SK-N-DZ (cell line): ENCODE data around the gene NCAPG. TPM values are rescaled to one million over a fixed set of nuclear protein-coding genes. Genes with fewer than 3 reads are reported as not detected.

Experiments used
- DNase-seq: peaks from one replicate; pipeline ENCODE4 v3.0.0-alpha.2; 2015; ENCODE audit warnings: low spot score
- polyA plus RNA-seq, 2 experiments: library from polyadenylated mRNA; depleted of rRNA; stranded (reverse); fragments of >200 nt; gene quantifications; 2 replicates each; pipeline ENCODE4 v1.2.3, GENCODE V29; 2014

NCAPG gene, protein sequence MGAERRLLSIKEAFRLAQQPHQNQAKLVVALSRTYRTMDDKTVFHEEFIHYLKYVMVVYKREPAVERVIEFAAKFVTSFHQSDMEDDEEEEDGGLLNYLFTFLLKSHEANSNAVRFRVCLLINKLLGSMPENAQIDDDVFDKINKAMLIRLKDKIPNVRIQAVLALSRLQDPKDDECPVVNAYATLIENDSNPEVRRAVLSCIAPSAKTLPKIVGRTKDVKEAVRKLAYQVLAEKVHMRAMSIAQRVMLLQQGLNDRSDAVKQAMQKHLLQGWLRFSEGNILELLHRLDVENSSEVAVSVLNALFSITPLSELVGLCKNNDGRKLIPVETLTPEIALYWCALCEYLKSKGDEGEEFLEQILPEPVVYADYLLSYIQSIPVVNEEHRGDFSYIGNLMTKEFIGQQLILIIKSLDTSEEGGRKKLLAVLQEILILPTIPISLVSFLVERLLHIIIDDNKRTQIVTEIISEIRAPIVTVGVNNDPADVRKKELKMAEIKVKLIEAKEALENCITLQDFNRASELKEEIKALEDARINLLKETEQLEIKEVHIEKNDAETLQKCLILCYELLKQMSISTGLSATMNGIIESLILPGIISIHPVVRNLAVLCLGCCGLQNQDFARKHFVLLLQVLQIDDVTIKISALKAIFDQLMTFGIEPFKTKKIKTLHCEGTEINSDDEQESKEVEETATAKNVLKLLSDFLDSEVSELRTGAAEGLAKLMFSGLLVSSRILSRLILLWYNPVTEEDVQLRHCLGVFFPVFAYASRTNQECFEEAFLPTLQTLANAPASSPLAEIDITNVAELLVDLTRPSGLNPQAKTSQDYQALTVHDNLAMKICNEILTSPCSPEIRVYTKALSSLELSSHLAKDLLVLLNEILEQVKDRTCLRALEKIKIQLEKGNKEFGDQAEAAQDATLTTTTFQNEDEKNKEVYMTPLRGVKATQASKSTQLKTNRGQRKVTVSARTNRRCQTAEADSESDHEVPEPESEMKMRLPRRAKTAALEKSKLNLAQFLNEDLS
- polyA plus RNA-seq (2014; cell fraction: cytosol; rRNA removed): 72.8 and 73.0 TPM in 2 replicates
- polyA plus RNA-seq (2014; cell fraction: nucleus; rRNA removed): 68.5 and 82.1 TPM in 2 replicates

DNA sequence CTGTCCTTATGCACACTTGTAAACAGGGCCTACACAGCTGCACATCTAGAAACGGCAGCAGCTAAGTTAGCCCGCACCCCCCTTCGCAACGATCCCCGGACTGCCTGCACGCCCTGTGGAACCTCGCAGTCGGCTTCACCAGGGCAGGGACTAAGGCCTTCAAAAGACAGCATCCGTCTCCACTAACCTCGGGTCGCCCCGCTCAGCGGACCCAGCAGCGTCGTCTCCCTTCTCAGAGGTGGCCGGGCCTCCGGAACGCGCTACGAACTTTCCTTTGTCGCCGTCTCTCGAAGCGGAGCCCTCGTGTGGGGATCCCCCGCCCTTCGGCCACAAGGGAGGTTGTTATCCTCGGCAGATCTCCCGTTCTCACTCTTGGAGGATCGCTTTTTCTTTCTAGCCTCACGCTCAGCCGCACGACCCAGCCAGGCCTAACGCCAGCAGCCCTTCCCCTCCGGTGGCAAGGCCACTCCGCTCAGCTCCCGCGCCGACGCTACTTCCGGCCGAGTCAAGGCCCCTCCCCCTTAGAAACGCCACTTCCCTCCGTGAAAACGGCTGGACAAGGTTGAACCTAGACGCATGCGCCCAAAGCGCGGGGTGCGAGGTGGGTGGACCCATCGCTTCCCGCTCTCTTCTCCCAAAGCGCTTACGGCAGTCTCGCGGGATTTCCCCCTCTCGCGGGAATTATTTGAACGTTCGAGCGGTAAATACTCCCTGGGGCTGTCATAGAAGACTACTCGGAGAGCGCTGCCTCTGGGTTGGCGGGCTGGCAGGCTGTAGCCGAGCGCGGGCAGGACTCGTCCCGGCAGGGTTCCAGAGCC lies at the start of gene NCAPG, which contains the start of gene DCAF16:
Gene NCAPG (plus strand): TSS at position 720 of the 818 bp plus-strand sequence. CDS start 99 bp downstream, outside the sequence.
Gene DCAF16 (minus strand): TSS at position 498 of the 818 bp plus-strand sequence. CDS start 6,616 bp downstream, outside the sequence.
- DNase-seq: peak; percentile 99

DNA sequence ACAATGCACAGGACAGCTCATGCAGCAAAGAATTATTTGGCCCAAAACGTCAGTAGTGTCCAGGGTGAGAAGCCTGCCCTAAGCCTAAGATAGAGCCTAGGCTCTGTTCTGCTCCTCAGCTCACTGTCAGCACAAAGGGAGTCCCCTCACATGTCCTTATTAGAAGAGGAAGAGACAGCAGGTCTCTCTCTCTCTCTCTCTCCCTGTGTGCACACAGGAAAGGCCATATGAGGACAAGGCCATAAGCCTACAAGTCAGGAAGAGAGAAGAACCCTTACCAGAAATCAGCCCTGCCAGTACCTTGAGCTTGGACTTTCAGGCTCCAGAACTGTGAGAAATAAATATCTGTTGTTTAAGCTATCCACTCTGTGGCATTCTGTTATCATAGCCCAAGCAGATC lies 49.7 kb upstream of the NCAPG start:
- DNase-seq: no peak

DNA sequence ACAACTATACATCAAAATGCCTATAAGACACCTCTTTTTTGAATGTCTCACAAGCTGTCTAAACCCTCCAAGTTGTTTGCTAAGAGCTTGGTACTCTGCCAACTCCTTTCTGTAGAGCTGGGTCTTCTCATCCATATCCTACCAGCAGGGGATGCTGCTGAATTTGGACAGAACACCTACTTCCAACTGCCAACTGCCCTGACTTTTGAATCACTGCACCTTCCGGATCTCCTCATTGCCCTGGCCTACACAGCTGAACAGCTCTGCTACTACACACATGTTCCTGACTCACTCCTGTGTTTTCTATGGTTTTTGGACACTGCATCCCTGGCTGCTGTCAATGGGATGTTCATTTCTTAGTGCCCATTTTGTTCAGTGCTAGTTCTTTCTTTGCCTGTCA lies 48.1 kb upstream of the NCAPG start:
- no peak for DNase-seq

DNA sequence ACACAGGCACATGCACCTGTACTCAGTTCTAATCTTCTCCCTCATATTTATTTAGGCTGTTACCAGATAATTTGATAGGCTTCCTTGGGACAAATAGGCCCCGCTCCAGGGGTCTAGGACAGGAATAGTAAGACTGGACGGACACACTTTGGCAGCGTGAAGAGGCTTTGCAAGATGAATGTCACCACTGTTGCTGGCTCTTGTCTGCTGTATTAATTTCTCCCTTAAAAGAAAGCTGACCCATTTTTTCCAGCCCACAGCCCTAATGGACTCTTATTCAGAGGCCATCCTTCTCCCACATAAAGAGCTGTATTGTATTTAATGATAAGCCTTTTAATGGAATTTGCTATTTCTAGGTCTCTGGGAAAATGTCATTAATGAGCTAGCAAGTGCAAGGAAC lies 47.4 kb upstream of the NCAPG start:
- no peak for DNase-seq

DNA sequence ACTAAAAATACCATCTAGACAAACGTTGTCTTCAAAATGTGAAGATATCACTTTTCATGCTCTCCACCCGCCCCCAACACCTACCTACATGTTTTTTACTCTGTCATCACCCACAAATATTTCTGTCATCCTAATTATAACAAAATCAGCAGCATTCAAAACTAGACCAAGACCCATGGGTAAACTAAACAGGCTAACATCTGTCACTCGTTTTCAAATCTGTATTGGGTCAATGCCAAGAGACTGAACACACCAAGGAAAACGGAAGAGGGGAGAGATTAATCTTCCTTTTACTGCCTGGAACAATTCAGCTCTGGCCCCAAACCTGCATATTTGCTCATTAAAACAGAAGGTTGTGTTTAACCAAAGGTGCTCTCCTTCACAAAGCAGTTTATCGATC lies 46.8 kb upstream of the NCAPG start:
- DNase-seq: no peak

DNA sequence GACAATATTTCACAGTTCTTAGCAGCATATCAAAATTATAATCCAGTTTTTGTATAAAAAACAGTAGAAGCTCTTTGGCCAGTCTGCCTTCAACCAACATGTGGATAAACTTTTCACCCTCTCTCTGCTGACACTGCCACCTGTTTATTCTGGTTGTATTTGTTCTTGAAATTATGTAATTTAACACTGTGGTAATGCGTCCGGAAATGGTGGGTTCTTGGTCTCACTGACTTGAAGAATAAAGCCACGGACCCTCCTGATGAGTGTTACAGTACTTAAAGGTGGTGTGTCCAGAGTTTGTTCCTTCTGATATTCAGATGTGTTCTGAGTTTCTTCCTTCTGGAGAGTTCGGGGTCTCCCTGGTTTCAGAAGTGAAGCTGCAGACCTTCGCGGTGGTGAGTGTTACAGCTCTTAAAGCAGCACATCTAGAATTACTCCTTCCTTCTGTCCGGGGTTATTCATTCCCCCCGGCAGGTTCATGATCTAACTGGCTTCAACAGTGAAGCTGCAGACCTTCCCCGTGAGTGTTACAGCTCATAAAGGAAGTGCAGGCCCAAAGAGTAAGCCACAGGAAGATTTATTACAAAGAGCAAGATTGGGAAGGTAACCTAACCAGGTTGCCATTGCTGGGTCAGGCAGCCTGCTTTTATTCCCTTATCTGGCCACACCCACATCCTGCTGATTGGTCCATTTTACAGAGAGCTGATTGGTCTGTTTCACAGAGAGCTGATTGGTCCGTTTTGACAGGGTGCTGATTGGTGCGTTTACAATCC lies 45.1 kb upstream of the NCAPG start:
- DNase-seq: no peak

DNA sequence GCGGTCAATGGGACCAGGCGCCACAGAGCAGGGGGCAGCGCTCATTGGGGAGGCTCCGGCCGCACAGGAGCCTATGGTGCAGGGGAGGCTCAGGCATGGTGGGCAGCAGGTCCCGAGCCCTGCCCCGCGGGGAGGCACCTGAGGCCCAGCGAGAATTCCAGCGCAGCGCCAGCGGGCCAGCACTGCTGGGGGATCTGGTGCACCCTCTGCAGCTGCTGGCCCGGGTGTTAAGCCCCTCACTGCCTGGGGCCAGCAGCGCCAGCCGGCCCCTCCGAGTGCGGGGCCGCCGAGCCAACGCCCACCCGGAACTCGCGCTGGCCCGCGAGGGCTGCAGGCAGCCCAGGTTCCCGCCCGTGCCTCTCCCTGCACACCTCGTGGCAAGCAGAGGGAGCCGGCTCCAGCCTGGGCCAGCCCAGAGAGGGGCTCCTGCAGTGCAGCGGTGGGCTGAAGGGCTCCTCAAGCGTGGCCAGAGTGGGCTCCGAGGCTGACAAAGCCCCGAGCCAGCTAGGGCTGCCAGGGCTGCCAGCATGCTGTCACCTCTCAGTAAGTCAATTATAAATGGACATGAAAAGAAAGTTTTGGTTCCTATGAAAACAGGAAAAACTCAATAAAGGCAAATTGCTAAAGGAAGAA lies 43.8 kb upstream of the NCAPG start:
- no peak for DNase-seq

DNA sequence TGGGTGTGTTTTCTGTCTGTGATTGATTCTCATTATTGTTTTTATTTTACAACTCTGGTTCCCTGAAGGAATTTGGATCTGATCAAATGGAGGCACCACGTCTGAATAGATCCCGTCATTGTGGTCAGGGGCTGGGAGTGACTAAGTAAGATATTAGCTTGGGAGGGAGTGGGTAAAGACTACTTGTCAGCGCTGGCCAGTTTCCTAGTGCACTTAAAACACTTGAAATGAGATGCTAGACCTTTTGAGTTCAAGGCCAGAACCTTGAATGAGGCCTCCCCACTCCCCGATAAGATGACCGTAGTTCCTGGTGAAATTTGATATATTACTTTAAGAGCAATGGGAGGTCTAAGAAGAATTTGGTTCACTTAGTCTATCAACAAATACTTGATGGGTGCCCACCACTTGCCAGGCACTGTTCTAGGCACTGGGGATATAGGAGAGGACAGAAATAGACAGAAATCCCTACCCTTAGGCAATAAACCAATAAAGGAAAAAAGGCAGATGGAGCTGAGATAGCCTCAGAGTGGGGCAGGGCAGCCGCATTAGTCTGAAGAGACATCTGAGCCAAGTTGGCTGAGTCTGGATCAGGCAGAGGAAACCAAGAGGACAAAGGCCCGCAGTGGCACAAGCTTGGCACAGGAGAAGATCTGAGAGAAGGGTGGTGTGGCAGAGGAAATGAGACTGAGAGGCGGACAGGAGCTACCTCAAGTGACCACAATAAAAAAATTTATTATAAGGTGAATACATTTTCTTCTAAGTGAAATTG lies 41.2 kb upstream of the NCAPG start:
- DNase-seq: no peak

DNA sequence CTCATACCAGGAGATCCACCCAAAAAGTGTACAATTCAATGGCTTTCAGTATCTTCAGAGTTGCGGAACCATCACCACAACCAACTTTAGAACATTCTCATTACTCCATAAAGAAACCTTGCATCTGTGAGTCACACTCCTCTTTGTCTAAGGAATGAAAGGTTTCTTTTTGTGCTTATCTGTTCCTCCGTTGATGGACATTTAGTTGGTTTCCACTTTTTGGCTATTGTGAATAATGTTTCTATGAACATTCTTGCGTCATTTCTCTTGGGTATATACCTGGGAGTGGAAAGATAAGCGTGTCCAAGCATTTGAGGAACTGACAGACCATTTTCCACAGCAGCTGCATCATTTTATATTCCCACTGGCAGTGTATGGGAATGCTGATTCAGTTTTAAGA lies 39.9 kb upstream of the NCAPG start:
- no peak for DNase-seq

DNA sequence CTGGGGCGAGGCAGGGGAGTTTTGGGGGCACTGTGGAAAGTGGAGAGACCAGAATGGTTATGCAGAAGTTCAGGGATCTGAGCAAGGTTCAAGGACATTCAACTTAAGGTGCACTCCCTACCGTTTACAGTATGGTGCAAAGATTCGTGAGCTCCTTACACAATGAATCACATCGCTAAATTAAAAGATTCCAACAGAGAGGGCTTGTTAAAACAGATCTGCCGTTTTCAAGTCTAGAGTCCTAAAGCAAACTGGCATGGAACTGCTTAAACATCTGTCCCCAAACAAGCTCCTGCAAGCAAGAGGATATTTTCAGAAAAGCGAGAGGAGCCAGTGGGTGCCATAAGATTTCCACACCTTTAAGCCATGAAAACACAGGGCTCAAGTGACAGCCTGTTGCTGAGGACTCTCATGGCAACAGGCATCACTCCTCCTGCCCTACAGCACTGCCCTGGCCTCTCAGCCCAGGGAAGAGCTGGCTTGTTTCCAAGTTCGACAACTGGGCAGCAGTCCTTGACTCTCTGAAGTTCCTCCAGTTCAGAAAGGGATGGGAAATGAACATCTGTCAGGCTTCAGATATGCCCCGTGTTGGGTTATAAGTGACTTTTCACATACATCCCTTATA lies 39.4 kb upstream of the NCAPG start:
- DNase-seq: no peak

DNA sequence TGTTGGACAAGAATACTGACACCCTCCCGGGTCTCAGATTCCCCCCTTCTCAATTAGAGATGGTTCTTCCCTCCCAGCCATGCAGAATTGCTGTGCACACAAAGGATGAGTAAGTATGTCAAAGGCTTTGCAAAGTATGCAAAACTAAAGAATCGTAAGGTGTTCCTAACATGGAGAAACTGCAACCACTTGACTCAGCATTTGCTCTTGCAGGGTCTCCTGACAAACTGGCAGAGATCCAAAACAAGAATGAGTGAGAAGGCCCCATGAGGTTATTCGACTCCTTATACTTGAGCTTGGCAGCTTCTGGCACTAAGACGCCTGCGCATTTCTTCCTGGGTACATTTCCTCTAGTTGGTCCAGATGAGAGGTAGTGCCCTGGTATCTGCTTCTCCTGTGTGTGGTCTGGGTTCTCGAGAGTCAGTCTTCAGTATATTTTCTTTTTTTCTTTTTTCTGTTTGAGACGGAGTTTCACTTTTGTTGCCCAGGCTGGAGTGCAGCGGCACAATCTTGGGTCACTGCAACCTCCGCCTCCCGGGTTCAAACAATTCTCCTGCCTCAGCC lies 37.6 kb upstream of the NCAPG start:
- no peak for DNase-seq

DNA sequence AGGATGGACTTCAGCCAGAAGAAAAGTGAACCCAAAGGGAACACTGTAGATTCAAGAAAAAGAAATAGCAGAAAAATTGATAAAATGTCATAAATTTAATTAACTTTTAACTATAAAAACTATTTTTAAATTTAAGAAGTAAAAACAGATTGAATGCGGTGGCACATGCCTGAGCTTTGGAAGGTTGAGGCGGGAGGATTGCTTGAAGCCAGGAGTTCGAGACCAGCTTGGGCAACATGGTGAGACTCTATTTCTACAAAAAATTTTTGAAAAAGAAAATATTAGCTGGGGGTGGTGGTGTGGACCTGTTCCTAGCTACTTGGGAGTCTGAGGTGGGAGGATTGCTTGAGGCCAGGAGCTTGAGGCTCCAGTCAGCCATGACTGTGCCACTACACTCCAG lies 32.3 kb upstream of the NCAPG start:
- DNase-seq: no peak

DNA sequence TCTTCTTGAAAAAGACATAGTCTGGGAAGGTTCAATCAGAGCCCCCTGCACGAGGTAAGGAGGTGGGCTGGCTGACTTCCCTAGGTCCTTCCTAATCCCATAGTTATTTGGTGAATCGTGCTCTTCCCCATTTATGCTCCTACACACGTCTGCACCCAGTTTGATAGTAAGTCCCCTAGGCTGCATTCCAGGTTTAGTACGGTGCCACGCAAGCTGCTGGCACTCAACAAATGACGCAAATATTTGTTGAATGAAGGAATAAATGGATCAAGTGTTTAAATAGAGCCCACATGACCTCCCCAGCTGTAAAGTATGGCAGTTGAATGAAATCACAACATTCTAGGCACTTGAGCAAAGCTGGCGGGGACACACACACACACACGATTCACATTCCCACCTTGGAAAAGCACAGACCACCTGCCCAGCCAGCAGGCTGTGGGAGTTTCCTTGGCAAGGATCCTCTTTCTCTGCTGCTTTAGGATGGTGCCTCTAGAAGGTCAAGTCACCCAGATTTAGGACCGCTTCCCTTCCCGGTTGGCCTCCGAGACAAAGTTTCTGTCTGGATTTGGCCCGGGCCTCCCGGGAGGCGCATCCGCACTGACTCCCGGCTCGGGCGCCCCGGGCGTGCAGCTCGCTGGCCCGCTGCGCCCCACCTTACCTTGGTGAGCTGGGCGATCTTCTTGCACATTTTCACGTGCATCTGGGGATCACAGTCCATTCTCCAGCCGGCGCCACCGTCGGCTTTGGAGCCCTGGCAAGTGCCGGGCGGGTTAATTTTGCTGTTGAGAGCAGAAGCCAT lies 30.1 kb upstream of the NCAPG start:
- DNase-seq: no peak

DNA sequence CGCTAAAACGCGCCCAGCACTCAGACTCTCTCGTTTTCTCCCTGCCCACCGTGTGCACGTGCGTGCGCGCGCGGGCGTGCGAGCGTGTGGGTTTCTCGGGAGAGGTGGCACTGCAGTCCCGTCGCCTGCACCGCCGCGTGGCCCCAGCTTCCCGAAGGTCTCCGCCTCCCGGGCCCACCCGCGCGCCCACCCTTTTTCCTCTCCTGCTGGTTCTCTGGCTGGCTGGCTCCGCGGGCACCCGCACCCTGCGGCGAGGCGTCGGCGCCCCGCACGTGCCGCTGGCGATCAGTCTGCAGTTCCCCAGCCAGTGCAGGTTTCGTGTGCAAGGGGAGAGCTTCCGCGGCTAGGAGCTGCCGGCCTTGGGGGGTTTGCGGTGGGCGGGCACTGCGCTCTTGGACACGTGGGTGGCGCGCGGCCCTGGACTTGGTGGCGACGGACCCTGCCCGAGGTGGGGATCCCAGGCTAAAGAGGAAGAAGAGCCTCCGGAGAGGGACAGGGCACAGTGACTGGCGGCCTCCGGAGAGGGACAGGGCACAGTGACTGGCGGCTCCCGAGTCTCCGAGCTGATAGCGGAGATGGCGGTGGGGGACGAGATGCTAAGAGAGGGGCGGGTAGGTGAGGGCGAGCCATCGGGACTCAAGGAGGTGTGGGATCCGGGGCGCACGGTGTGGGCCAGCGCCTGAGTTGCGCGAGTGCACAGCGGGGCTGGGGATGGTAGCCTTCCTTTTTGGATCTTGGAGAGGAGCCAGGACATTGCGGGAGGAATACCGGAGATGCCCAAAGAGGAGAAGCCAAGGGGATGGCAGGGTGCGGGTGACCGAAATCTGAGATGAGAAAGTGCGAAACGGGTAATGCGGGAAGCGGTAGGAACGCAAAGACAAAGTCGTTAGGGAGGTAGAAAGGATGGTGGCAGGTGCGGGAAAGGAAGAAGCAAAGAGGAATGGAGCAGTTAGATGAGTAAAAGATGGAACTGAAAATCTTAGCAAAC lies 29.2 kb upstream of the NCAPG start, which contains the start of gene FAM184B:
Gene FAM184B (minus strand): TSS at position 322 of the 988 bp plus-strand sequence. CDS start 322 bp downstream, outside the sequence.
- no peak for DNase-seq

DNA sequence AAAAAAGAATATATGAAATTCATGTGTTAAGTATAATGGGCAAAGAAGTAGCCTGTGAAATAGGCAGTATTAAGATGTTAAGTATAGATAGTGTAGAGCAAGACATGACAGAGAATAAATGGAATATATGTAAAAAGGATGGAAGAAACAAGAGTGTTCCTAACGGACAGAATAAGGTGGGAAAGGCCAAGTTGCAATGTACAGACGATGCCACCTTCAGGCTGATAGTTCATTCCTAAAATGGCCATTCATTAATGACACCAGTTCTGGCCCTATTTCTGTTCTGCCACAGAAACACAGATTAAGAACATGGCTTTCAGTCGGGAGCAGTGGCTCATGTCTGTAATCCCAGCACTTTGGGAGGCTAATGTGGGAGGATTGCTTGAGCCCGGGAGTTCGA lies 24.9 kb upstream of the NCAPG start:
- DNase-seq: no peak

DNA sequence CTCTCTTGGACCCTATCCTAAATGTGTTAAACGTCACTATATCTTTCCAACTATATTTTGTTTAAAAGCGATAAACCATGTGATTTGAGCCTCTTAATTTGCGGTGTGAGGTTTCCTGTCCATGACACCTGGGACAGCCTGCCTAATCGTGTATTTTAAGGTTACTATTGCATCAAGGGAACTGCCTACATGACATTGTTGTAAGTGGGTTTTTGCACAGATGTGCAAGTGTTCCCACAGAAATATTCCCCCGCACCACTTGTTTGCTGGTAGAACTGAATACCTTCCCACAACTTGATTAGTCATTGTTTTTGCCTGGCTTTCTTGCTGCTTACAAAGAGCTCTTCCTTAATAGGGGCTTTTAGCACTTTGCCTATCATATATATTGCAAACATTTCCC lies 24.2 kb upstream of the NCAPG start:
- no peak for DNase-seq
